Measurements from ENCODE around the gene PPP4R1.
"Not testable (repeated sequence)": the region's sequence is repeated elsewhere in the genome, so short reads cannot be mapped to it uniquely, and the experiment has no call there.

Gene PPP4R1

GRCh38 chr18:9627642-9628041, 13.3 kb upstream of the PPP4R1 start:
- no peak for DNase-seq

- DNase-seq: no peak
Measured at GRCh38 chr18:9619990-9620389, 5.6 kb upstream of the PPP4R1 start.

- DNase-seq: no peak
Measured at GRCh38 chr18:9619545-9619944, 5.2 kb upstream of the PPP4R1 start.

- DNase-seq: no peak
Measured at GRCh38 chr18:9619056-9619455, 4.7 kb upstream of the PPP4R1 start.

GRCh38 chr18:9617006-9617542, 2.7 kb upstream of the PPP4R1 start:
- DNase-seq: no peak

GRCh38 chr18:9616049-9616448, 1.7 kb upstream of the PPP4R1 start:
- DNase-seq: no peak

- DNase-seq: no peak
Measured at GRCh38 chr18:9615280-9615797, 980 bp upstream of the PPP4R1 start.

GRCh38 chr18:9613550-9614400, 584 bp downstream of the PPP4R1 start:
- no peak for DNase-seq

GRCh38 chr18:9612977-9613376, 1.4 kb downstream of the PPP4R1 start:
- DNase-seq: no peak

- DNase-seq: no peak
Measured at GRCh38 chr18:9612215-9612830, 2.0 kb downstream of the PPP4R1 start.

GRCh38 chr18:9609190-9609589, 5.2 kb downstream of the PPP4R1 start:
- DNase-seq: no peak

GRCh38 chr18:9608728-9609127, 5.6 kb downstream of the PPP4R1 start:
- no peak for DNase-seq

- no peak for DNase-seq
Measured at GRCh38 chr18:9608298-9608697, 6.1 kb downstream of the PPP4R1 start.

GRCh38 chr18:9607111-9607510, 7.2 kb downstream of the PPP4R1 start:
- not testable (repeated sequence) for DNase-seq

- DNase-seq: no peak
Measured at GRCh38 chr18:9606039-9606438, 8.3 kb downstream of the PPP4R1 start.

- no peak for DNase-seq
Measured at GRCh38 chr18:9604348-9604747, 10.0 kb downstream of the PPP4R1 start.

- no peak for DNase-seq
Measured at GRCh38 chr18:9599328-9599727, 15.0 kb downstream of the PPP4R1 start.

GRCh38 chr18:9597609-9598008, 16.8 kb downstream of the PPP4R1 start:
- DNase-seq: no peak

GRCh38 chr18:9596843-9597526, 17.4 kb downstream of the PPP4R1 start:
- DNase-seq: no peak

- no peak for DNase-seq
Measured at GRCh38 chr18:9596226-9596625, 18.1 kb downstream of the PPP4R1 start.

- no peak for DNase-seq
Measured at GRCh38 chr18:9594823-9595596, 19.3 kb downstream of the PPP4R1 start.

- DNase-seq: no peak
Measured at GRCh38 chr18:9587924-9588323, 26.4 kb downstream of the PPP4R1 start.

GRCh38 chr18:9586814-9587213, 27.5 kb downstream of the PPP4R1 start:
- no peak for DNase-seq

Measured in GOT3 (cell line).